ENCODE results near the gene CRACR2A. TPM values are rescaled to one million over a fixed set of nuclear protein-coding genes. Genes with fewer than 3 reads are reported as not detected.

CRACR2A gene
- polyA plus RNA-seq, 3 donors: 2.8 to 10.7 (median 5.8) TPM

DNA sequence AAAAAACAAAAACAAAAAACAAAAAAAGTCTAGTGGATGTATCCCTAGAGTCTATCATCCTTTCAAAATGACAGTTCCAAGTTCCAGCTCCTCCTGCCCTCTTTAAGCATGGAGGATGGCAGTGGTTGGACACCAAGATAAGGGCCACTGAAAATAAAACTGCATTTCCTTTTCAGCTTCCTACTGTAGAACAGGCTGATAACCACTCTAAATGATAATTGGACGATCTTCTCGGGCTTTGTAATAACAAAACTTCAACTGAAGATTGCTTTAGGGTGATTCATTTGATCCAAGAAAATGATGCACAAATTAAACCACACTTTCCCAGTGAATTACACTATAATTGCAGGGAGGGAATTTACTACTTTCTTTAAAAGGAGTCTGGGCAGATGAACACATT is 42.2 kb upstream of the CRACR2A start:
- Histone ChIP-seq H2AFZ (ENCODE audit: insufficient read depth, low read depth, low read length, poor library complexity, severe bottlenecking) (no peak overlapping the region), H3K36me3 (replicated peaks in 1 of 2; ENCODE audit: control insufficient read depth in 1 of 2, insufficient read depth in 2 of 2, low read length in 2 of 2) (peaks cover 0 to 14% of the 10 kb centered on the region in 2 donors), H3K9ac (ENCODE audit: insufficient read depth, low read length, poor library complexity, severe bottlenecking) (no peak overlapping the region), H3K4me1 (ENCODE audit: control insufficient read depth in 1 of 2, insufficient read depth in 2 of 2, low read length in 2 of 2) (no peaks in the 10 kb centered on the region), H3K4me2 (replicated peaks; ENCODE audit: extremely low read depth, low read length, poor library complexity, severe bottlenecking) (no peak overlapping the region), H4K20me1 (ENCODE audit: insufficient read depth, low read length) (no peaks in the 10 kb centered on the region), H3K79me2 (ENCODE audit: insufficient read depth, low read length) (no peaks in the 10 kb centered on the region), H3K9me3 (replicated peaks in 1 of 2; ENCODE audit: control insufficient read depth in 1 of 2, insufficient read depth in 1 of 2, low read length in 2 of 2) (no peaks in the 10 kb centered on the region), H3K27me3 (ENCODE audit: control insufficient read depth in 2 of 2, insufficient read depth in 2 of 2, low read length in 2 of 2) (no peaks in the 10 kb centered on the region), H3K4me3 (replicated peaks in 1 of 3; ENCODE audit: low read depth in 2 of 3, low read length in 3 of 3) (no peak overlapping the region), H3K27ac (ENCODE audit: low read depth in 1 of 2, low read length in 2 of 2) (no peak overlapping the region)
- Mint-ChIP-seq H3K27ac (no peak overlapping the region), H3K27me3 (ENCODE audit: low read depth in 3 of 3) (no peaks in the 10 kb centered on the region), H3K4me1 (no peaks in the 10 kb centered on the region), H3K36me3 (peaks cover 14 to 20% of the 10 kb centered on the region in 2 donors), H3K4me3 (no peak overlapping the region), H3K9me3 (no peaks in the 10 kb centered on the region)
- WGBS (ENCODE audit: insufficient coverage): no CpG with 5 or more reads among the region's 2 CpGs
- intact Hi-C loops (cut with micrococcal nuclease): no loop called here
- DNase-seq: no peak
- TF ChIP-seq, protein P1, sequence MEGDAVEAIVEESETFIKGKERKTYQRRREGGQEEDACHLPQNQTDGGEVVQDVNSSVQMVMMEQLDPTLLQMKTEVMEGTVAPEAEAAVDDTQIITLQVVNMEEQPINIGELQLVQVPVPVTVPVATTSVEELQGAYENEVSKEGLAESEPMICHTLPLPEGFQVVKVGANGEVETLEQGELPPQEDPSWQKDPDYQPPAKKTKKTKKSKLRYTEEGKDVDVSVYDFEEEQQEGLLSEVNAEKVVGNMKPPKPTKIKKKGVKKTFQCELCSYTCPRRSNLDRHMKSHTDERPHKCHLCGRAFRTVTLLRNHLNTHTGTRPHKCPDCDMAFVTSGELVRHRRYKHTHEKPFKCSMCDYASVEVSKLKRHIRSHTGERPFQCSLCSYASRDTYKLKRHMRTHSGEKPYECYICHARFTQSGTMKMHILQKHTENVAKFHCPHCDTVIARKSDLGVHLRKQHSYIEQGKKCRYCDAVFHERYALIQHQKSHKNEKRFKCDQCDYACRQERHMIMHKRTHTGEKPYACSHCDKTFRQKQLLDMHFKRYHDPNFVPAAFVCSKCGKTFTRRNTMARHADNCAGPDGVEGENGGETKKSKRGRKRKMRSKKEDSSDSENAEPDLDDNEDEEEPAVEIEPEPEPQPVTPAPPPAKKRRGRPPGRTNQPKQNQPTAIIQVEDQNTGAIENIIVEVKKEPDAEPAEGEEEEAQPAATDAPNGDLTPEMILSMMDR (IDR thresholded peaks at IDR 0.05): no peak

DNA sequence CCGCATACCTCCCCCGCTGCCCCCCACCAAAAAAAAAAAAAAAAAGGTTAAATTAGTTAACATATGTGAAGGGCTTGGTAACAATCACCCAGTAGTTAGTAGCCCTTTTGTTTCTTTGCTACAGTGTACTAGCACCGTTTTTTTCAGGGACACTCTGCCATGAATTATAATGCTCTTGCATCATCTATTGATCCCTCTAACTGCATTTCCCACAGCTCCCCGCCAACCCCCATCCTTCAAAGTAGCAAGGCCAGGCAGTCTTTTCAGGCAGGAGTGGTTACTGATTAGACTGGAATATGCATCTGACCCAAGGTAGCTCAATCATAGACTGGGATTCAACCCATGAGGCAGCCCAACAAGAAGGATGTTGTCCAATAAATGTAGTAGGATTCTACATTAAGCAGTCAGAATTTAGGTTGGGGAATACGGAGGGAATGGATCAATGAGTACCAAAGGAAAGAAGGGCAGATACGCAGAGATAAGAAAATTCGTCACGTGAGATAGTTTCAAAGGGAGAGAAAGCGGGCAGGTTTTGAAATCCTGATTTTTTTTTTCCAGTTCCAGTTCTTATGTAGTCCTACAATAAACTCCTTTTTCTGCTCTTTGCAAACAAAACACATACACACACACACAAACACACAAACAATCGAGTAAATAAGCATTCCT is 39.8 kb upstream of the CRACR2A start:
- H3K4me3 ChIP-seq (replicated peaks in 1 of 3; ENCODE audit: low read depth in 2 of 3, low read length in 3 of 3): no peak overlapping the region
- no peaks in the 10 kb centered on the region for H4K20me1 ChIP-seq (ENCODE audit: insufficient read depth, low read length)
- no peak for DNase-seq
- Mint-ChIP-seq H3K4me3 (no peak overlapping the region), H3K9me3 (peaks cover 0 to 7% (median 0%) of the 10 kb centered on the region in 7 donors), H3K27me3 (ENCODE audit: low read depth in 3 of 3) (no peaks in the 10 kb centered on the region), H3K27ac (no peak overlapping the region), H3K4me1 (no peaks in the 10 kb centered on the region), H3K36me3 (peaks cover 6 to 10% of the 10 kb centered on the region in 2 donors)
- intact Hi-C loops (cut with micrococcal nuclease): no loop called here
- no peaks in the 10 kb centered on the region for H3K4me1 ChIP-seq (ENCODE audit: control insufficient read depth in 1 of 2, insufficient read depth in 2 of 2, low read length in 2 of 2)
- H3K36me3 ChIP-seq (replicated peaks in 1 of 2; ENCODE audit: control insufficient read depth in 1 of 2, insufficient read depth in 2 of 2, low read length in 2 of 2): peaks cover 0 to under 1% of the 10 kb centered on the region in 2 donors
- WGBS (ENCODE audit: insufficient coverage): 100% methylated on average over 4 of the region's 10 CpGs
- no peak overlapping the region for H3K9ac ChIP-seq (ENCODE audit: insufficient read depth, low read length, poor library complexity, severe bottlenecking)
- H3K4me2 ChIP-seq (replicated peaks; ENCODE audit: extremely low read depth, low read length, poor library complexity, severe bottlenecking): no peak overlapping the region
- H3K9me3 ChIP-seq (replicated peaks in 1 of 2; ENCODE audit: control insufficient read depth in 1 of 2, insufficient read depth in 1 of 2, low read length in 2 of 2): no peaks in the 10 kb centered on the region
- no peak overlapping the region for H2AFZ ChIP-seq (ENCODE audit: insufficient read depth, low read depth, low read length, poor library complexity, severe bottlenecking)
- TF ChIP-seq, protein P1 (IDR thresholded peaks at IDR 0.05): no peak
- no peaks in the 10 kb centered on the region for H3K27me3 ChIP-seq (ENCODE audit: control insufficient read depth in 2 of 2, insufficient read depth in 2 of 2, low read length in 2 of 2)
- H3K27ac ChIP-seq (ENCODE audit: low read depth in 1 of 2, low read length in 2 of 2): no peak overlapping the region
- H3K79me2 ChIP-seq (ENCODE audit: insufficient read depth, low read length): no peaks in the 10 kb centered on the region

Data from CD14-positive monocyte (primary cell).